ENCODE measurements around the gene CUX1.
"Not testable (repeated sequence)": the region's sequence is repeated elsewhere in the genome, so short reads cannot be mapped to it uniquely, and the experiment has no call there.

CUX1 gene

GRCh38 chr7:101916041-101916800 is 98.8 kb downstream of the CUX1 start:
- no peak for DNase-seq (ENCODE audit: low read depth in 2 of 2)

- no peak for DNase-seq (ENCODE audit: low read depth in 2 of 2)
Observed at GRCh38 chr7:101916876-101917275, 99.5 kb downstream of the CUX1 start.

- DNase-seq (ENCODE audit: low read depth in 2 of 2): no peak
Observed at GRCh38 chr7:101917566-101917965, 100.1 kb downstream of the CUX1 start.

- no peak for DNase-seq (ENCODE audit: low read depth in 2 of 2)
Observed at GRCh38 chr7:101918426-101918825, 101.0 kb downstream of the CUX1 start.

- DNase-seq (ENCODE audit: low read depth in 2 of 2): no peak
Observed at GRCh38 chr7:101919363-101920115, 102.1 kb downstream of the CUX1 start.

GRCh38 chr7:101921061-101921460 is 103.6 kb downstream of the CUX1 start:
- DNase-seq (ENCODE audit: low read depth in 2 of 2): no peak

- DNase-seq (ENCODE audit: low read depth in 2 of 2): not testable (repeated sequence)
Observed at GRCh38 chr7:101921546-101922489, 104.4 kb downstream of the CUX1 start.

- DNase-seq (ENCODE audit: low read depth in 2 of 2): no peak
Observed at GRCh38 chr7:101922631-101923601, 105.5 kb downstream of the CUX1 start.

GRCh38 chr7:101923602-101923985 is 106.2 kb downstream of the CUX1 start:
- no peak for DNase-seq (ENCODE audit: low read depth in 2 of 2)

GRCh38 chr7:101924171-101924570 is 106.7 kb downstream of the CUX1 start:
- no peak for DNase-seq (ENCODE audit: low read depth in 2 of 2)

- no peak for DNase-seq (ENCODE audit: low read depth in 2 of 2)
Observed at GRCh38 chr7:101926265-101926664, 108.8 kb downstream of the CUX1 start.

- DNase-seq (ENCODE audit: low read depth in 2 of 2): no peak
Observed at GRCh38 chr7:101927389-101927788, 110.0 kb downstream of the CUX1 start.

GRCh38 chr7:101927802-101928201 is 110.4 kb downstream of the CUX1 start:
- no peak for DNase-seq (ENCODE audit: low read depth in 2 of 2)

GRCh38 chr7:101929256-101929655 is 111.8 kb downstream of the CUX1 start:
- DNase-seq (ENCODE audit: low read depth in 2 of 2): no peak

GRCh38 chr7:101929911-101930310 is 112.5 kb downstream of the CUX1 start:
- DNase-seq (ENCODE audit: low read depth in 2 of 2): not testable (repeated sequence)

- no peak for DNase-seq (ENCODE audit: low read depth in 2 of 2)
Observed at GRCh38 chr7:101932083-101932482, 114.7 kb downstream of the CUX1 start.

GRCh38 chr7:101933028-101933427 is 115.6 kb downstream of the CUX1 start:
- DNase-seq (ENCODE audit: low read depth in 2 of 2): no peak

GRCh38 chr7:101933688-101934121 is 116.3 kb downstream of the CUX1 start:
- no peak for DNase-seq (ENCODE audit: low read depth in 2 of 2)

- no peak for DNase-seq (ENCODE audit: low read depth in 2 of 2)
Observed at GRCh38 chr7:101934618-101935017, 117.2 kb downstream of the CUX1 start.

- DNase-seq (ENCODE audit: low read depth in 2 of 2): no peak
Observed at GRCh38 chr7:101935521-101936141, 118.2 kb downstream of the CUX1 start.

Measured in stimulated activated CD4-positive, alpha-beta T cell treated with anti-CD3 and anti-CD28 coated beads, Interleukin-1b, Interleukin-23, amount 100 ng/mL, for 1 hour (primary cell).